GM23338 (cell line): ENCODE results near the gene PPP4C. TPM values are rescaled to one million over a fixed set of nuclear protein-coding genes. Genes with fewer than 3 reads are reported as not detected.
A peak's percentile ranks its signal among the peaks of the same experiment; 100 is the strongest.

Source experiments
- ATAC-seq: fragments of 200-7000 bp; cut with Tn5 transposase; 3 replicates; pipeline ENCODE4 v1.9.1; 2020
- DNase-seq: peaks from one replicate; pipeline ENCODE4 v3.0.0-alpha.2; 2015; ENCODE audit warnings: low spot score
- H2AFZ ChIP-seq: fragments of 200-600 bp; sonication (generic); 2 replicates; pipeline ENCODE4 v1.8.0; 2016; ENCODE audit warnings: antibody characterized with exemption, mild to moderate bottlenecking, moderate library complexity
- H3F3A ChIP-seq: fragments of 200-600 bp; sonication (generic); replicated peaks from 2 replicates; pipeline ENCODE4 v1.8.0; 2017; ENCODE audit warnings: antibody characterized with exemption, mixed run types, low read depth
- H3K27ac ChIP-seq: fragments of 200-600 bp; sonication (generic); 2 replicates; pipeline ENCODE4 v1.6.1; 2016; ENCODE audit warnings: low read depth
- H3K27me3 ChIP-seq: fragments of 200-600 bp; sonication (generic); 2 replicates; pipeline ENCODE4 v1.8.0; 2016; ENCODE audit warnings: mild to moderate bottlenecking, mixed run types, moderate library complexity; ENCODE audit not compliant: insufficient read depth
- H3K36me3 ChIP-seq: fragments of 200-600 bp; sonication (generic); 2 replicates; pipeline ENCODE4 v1.8.0; 2016; ENCODE audit warnings: mild to moderate bottlenecking; ENCODE audit not compliant: insufficient read depth
- H3K4me1 ChIP-seq: fragments of 200-600 bp; sonication (generic); 2 replicates; pipeline ENCODE4 v1.8.0; 2016; ENCODE audit warnings: mild to moderate bottlenecking, moderate library complexity; ENCODE audit not compliant: insufficient read depth
- H3K4me2 ChIP-seq: fragments of 200-600 bp; sonication (generic); 2 replicates; pipeline ENCODE4 v1.7.1; 2017; ENCODE audit warnings: mixed run types
- H3K4me3 ChIP-seq: fragments of 200-600 bp; sonication (generic); 2 replicates; pipeline ENCODE4 v1.6.1; 2016; ENCODE audit warnings: mixed run types
- H3K79me2 ChIP-seq: fragments of 200-600 bp; sonication (generic); replicated peaks from 2 replicates; pipeline ENCODE4 v1.8.0; 2017; ENCODE audit warnings: mild to moderate bottlenecking; ENCODE audit not compliant: insufficient read depth
- H3K9me2 ChIP-seq: fragments of 200-600 bp; sonication (generic); 2 replicates; pipeline ENCODE4 v1.8.0; 2017; ENCODE audit not compliant: insufficient read depth
- H4K20me1 ChIP-seq: fragments of 200-600 bp; sonication (generic); replicated peaks from 2 replicates; pipeline ENCODE4 v1.8.0; 2017; ENCODE audit warnings: mild to moderate bottlenecking; ENCODE audit not compliant: insufficient read depth
- H3K27ac Mint-ChIP-seq: 2 replicates; pipeline ENCODE4 v1.8.0; 2020; ENCODE audit warnings: inconsistent platforms, mild to moderate bottlenecking, moderate library complexity, mixed read lengths
- H3K27me3 Mint-ChIP-seq: 3 replicates; pipeline ENCODE4 v1.8.0; 2022; ENCODE audit warnings: low read depth, mild to moderate bottlenecking, moderate library complexity, mixed read lengths, inconsistent platforms; ENCODE audit not compliant: insufficient read depth, poor library complexity
- H3K36me3 Mint-ChIP-seq: 3 replicates; pipeline ENCODE4 v1.8.0; 2021; ENCODE audit warnings: low read depth, mild to moderate bottlenecking, inconsistent platforms, moderate library complexity, mixed read lengths
- H3K4me1 Mint-ChIP-seq: 3 replicates; pipeline ENCODE4 v1.8.0; 2020; ENCODE audit warnings: mild to moderate bottlenecking, inconsistent platforms, mixed read lengths
- H3K4me3 Mint-ChIP-seq: 3 replicates; pipeline ENCODE4 v1.8.0; 2021; ENCODE audit warnings: moderate library complexity, mild to moderate bottlenecking, inconsistent platforms, mixed read lengths
- H3K9me3 Mint-ChIP-seq: 3 replicates; pipeline ENCODE4 v1.8.0; 2020; ENCODE audit warnings: moderate library complexity, mild to moderate bottlenecking, inconsistent platforms, mixed read lengths
- CREB1 ChIP-seq: fragments of 250-450 bp; sonication (Bioruptor Pico); IDR thresholded peaks from 2 replicates; pipeline ENCODE4 v1.5.0; 2020; ENCODE audit warnings: low read depth, mild to moderate bottlenecking, moderate library complexity
- EZH2 ChIP-seq: fragments of 200-600 bp; sonication (generic); IDR thresholded peaks from one replicate; pipeline ENCODE4 v1.8.0; 2017; ENCODE audit warnings: antibody characterized with exemption, mild to moderate bottlenecking, low read depth; ENCODE audit not compliant: unreplicated experiment
- EZH2phosphoT487 ChIP-seq: fragments of 200-600 bp; sonication (generic); IDR thresholded peaks from one replicate; pipeline ENCODE4 v1.8.1; 2018; ENCODE audit warnings: antibody characterized with exemption; ENCODE audit not compliant: unreplicated experiment
- JUNB ChIP-seq: IDR thresholded peaks from one replicate; pipeline ENCODE4 v1.6.1; 2016; ENCODE audit warnings: antibody characterized with exemption; ENCODE audit not compliant: unreplicated experiment
- NANOG ChIP-seq: IDR thresholded peaks from 2 replicates; pipeline ENCODE4 v1.6.1; 2016; ENCODE audit warnings: antibody characterized with exemption, borderline replicate concordance
- POLR2AphosphoS5 ChIP-seq: IDR thresholded peaks from 2 replicates; pipeline ENCODE4 v1.6.1; 2016; ENCODE audit warnings: antibody characterized with exemption, low read depth
- STAT1 ChIP-seq: IDR thresholded peaks from one replicate; pipeline ENCODE4 v1.6.1; 2016; ENCODE audit warnings: antibody characterized with exemption; ENCODE audit not compliant: unreplicated experiment
- ZNF114 ChIP-seq: fragments of 250-450 bp; sonication (Bioruptor Pico); IDR thresholded peaks from 2 replicates; pipeline ENCODE4 v1.5.0; 2020; ENCODE audit warnings: mild to moderate bottlenecking, moderate library complexity
- ZNF331 ChIP-seq: fragments of 250-450 bp; sonication (Bioruptor Pico); IDR thresholded peaks from 2 replicates; pipeline ENCODE4 v1.5.0; 2020; ENCODE audit warnings: low read depth, mild to moderate bottlenecking, moderate library complexity
- polyA plus RNA-seq: library from polyadenylated mRNA; unstranded; fragments of >200 nt; fragmentation: Nextera tagmentation; extraction: Ambion mirVana; gene quantifications from 2 replicates; pipeline ENCODE4 v1.2.1, GENCODE V29; 2016
- total RNA-seq: library from RNA; depleted of rRNA; stranded (reverse); fragments of >200 nt; shearing (Covaris generic); gene quantifications from 2 replicates; pipeline ENCODE4 v1.2.3, GENCODE V29; 2014
- TF ChIP-seq, protein P1 (sequence below), 2 experiments: fragments of 200-600 bp in 1 of 2; sonication (generic) in 1 of 2; conservative IDR thresholded peaks; 2 replicates each; pipeline versions ENCODE4 v1.5.1 to v1.6.1; 2016 to 2017; ENCODE audit warnings: antibody characterized with exemption in 2 of 2, low read depth in 2 of 2, mild to moderate bottlenecking in 2 of 2, moderate library complexity in 1 of 2
- TF ChIP-seq, protein P2 (sequence below): IDR thresholded peaks from 2 replicates; pipeline ENCODE4 v1.6.1; 2016; ENCODE audit warnings: antibody characterized with exemption
- TF ChIP-seq, protein P3 (sequence below): IDR thresholded peaks from one replicate; pipeline ENCODE4 v1.6.1; 2018; ENCODE audit warnings: antibody characterized with exemption; ENCODE audit not compliant: unreplicated experiment
- TF ChIP-seq, protein P4 (sequence below): fragments of 250-450 bp; sonication (Bioruptor Pico); IDR thresholded peaks from 2 replicates; pipeline ENCODE4 v1.5.0; 2020; ENCODE audit warnings: mild to moderate bottlenecking, moderate library complexity

PPP4C gene
- total and polyA plus RNA-seq, 2 experiments from 2014 or later: 120 to 170 TPM

DNA sequence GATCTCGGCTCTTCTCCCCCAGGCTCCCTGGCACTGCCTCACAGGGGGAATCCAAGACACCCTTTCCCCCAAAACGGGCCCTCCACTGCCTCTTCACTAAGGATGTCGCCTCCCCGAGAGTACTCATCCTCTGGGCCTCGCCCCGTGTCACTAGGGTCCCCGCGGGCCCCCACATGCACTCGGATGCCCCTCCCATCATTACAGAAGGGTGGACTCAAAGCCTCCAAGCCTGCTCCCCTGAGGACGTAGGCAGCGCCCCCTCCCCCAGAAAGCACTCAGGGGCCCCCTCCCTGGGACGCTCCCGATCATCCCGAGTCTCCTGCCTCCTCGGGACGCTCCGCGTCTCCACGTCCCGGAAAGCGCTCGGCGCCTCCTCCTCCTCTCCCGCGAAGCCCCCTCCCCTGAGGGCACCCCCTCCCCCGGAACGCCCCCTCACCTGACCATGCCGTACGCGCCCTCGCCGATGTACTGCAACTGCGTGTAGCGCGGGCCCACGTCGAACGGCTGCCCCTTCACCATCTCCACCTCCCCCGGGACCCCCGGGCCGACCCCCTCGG, 46.9 kb downstream of the PPP4C start:
- H3K4me3 Mint-ChIP-seq: peak overlapping the region; percentile 82
- no peak overlapping the region for H3K27ac Mint-ChIP-seq
- Histone ChIP-seq H3K79me2 (no peaks in the 10 kb centered on the region), H3K4me3 (peak overlapping the region; percentile 78), H3K27ac (no peak overlapping the region), H3K4me1 (peaks cover 3% of the 10 kb centered on the region; the same call in 1 of the 2 replicates), H3K9me2 (no peaks in the 10 kb centered on the region), H3K36me3 (no peaks in the 10 kb centered on the region), H3F3A (no peaks in the 10 kb centered on the region), H2AFZ (peak overlapping the region; percentile 96), H3K4me2 (peak overlapping the region; percentile 94), H3K27me3 (no peaks in the 10 kb centered on the region), H4K20me1 (no peaks in the 10 kb centered on the region)
- TF ChIP-seq NANOG (no peak), POLR2AphosphoS5 (no peak; the same call in 1 of the 2 replicates), CREB1 (CRISPR knock-in tag) (no peak), ZNF114 (CRISPR knock-in tag) (no peak), EZH2 (no peak), STAT1 (no peak), EZH2phosphoT487 (no peak), ZNF331 (CRISPR knock-in tag) (no peak), JUNB (no peak)
- TF ChIP-seq, protein P1, sequence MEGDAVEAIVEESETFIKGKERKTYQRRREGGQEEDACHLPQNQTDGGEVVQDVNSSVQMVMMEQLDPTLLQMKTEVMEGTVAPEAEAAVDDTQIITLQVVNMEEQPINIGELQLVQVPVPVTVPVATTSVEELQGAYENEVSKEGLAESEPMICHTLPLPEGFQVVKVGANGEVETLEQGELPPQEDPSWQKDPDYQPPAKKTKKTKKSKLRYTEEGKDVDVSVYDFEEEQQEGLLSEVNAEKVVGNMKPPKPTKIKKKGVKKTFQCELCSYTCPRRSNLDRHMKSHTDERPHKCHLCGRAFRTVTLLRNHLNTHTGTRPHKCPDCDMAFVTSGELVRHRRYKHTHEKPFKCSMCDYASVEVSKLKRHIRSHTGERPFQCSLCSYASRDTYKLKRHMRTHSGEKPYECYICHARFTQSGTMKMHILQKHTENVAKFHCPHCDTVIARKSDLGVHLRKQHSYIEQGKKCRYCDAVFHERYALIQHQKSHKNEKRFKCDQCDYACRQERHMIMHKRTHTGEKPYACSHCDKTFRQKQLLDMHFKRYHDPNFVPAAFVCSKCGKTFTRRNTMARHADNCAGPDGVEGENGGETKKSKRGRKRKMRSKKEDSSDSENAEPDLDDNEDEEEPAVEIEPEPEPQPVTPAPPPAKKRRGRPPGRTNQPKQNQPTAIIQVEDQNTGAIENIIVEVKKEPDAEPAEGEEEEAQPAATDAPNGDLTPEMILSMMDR (conservative IDR thresholded peaks at IDR 0.05; ENCODE audit: low read depth in 2 of 2): no peak
- TF ChIP-seq, protein P2, sequence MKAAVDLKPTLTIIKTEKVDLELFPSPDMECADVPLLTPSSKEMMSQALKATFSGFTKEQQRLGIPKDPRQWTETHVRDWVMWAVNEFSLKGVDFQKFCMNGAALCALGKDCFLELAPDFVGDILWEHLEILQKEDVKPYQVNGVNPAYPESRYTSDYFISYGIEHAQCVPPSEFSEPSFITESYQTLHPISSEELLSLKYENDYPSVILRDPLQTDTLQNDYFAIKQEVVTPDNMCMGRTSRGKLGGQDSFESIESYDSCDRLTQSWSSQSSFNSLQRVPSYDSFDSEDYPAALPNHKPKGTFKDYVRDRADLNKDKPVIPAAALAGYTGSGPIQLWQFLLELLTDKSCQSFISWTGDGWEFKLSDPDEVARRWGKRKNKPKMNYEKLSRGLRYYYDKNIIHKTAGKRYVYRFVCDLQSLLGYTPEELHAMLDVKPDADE: no peak
- TF ChIP-seq, protein P3, sequence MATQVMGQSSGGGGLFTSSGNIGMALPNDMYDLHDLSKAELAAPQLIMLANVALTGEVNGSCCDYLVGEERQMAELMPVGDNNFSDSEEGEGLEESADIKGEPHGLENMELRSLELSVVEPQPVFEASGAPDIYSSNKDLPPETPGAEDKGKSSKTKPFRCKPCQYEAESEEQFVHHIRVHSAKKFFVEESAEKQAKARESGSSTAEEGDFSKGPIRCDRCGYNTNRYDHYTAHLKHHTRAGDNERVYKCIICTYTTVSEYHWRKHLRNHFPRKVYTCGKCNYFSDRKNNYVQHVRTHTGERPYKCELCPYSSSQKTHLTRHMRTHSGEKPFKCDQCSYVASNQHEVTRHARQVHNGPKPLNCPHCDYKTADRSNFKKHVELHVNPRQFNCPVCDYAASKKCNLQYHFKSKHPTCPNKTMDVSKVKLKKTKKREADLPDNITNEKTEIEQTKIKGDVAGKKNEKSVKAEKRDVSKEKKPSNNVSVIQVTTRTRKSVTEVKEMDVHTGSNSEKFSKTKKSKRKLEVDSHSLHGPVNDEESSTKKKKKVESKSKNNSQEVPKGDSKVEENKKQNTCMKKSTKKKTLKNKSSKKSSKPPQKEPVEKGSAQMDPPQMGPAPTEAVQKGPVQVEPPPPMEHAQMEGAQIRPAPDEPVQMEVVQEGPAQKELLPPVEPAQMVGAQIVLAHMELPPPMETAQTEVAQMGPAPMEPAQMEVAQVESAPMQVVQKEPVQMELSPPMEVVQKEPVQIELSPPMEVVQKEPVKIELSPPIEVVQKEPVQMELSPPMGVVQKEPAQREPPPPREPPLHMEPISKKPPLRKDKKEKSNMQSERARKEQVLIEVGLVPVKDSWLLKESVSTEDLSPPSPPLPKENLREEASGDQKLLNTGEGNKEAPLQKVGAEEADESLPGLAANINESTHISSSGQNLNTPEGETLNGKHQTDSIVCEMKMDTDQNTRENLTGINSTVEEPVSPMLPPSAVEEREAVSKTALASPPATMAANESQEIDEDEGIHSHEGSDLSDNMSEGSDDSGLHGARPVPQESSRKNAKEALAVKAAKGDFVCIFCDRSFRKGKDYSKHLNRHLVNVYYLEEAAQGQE: no peak
- TF ChIP-seq, protein P4, sequence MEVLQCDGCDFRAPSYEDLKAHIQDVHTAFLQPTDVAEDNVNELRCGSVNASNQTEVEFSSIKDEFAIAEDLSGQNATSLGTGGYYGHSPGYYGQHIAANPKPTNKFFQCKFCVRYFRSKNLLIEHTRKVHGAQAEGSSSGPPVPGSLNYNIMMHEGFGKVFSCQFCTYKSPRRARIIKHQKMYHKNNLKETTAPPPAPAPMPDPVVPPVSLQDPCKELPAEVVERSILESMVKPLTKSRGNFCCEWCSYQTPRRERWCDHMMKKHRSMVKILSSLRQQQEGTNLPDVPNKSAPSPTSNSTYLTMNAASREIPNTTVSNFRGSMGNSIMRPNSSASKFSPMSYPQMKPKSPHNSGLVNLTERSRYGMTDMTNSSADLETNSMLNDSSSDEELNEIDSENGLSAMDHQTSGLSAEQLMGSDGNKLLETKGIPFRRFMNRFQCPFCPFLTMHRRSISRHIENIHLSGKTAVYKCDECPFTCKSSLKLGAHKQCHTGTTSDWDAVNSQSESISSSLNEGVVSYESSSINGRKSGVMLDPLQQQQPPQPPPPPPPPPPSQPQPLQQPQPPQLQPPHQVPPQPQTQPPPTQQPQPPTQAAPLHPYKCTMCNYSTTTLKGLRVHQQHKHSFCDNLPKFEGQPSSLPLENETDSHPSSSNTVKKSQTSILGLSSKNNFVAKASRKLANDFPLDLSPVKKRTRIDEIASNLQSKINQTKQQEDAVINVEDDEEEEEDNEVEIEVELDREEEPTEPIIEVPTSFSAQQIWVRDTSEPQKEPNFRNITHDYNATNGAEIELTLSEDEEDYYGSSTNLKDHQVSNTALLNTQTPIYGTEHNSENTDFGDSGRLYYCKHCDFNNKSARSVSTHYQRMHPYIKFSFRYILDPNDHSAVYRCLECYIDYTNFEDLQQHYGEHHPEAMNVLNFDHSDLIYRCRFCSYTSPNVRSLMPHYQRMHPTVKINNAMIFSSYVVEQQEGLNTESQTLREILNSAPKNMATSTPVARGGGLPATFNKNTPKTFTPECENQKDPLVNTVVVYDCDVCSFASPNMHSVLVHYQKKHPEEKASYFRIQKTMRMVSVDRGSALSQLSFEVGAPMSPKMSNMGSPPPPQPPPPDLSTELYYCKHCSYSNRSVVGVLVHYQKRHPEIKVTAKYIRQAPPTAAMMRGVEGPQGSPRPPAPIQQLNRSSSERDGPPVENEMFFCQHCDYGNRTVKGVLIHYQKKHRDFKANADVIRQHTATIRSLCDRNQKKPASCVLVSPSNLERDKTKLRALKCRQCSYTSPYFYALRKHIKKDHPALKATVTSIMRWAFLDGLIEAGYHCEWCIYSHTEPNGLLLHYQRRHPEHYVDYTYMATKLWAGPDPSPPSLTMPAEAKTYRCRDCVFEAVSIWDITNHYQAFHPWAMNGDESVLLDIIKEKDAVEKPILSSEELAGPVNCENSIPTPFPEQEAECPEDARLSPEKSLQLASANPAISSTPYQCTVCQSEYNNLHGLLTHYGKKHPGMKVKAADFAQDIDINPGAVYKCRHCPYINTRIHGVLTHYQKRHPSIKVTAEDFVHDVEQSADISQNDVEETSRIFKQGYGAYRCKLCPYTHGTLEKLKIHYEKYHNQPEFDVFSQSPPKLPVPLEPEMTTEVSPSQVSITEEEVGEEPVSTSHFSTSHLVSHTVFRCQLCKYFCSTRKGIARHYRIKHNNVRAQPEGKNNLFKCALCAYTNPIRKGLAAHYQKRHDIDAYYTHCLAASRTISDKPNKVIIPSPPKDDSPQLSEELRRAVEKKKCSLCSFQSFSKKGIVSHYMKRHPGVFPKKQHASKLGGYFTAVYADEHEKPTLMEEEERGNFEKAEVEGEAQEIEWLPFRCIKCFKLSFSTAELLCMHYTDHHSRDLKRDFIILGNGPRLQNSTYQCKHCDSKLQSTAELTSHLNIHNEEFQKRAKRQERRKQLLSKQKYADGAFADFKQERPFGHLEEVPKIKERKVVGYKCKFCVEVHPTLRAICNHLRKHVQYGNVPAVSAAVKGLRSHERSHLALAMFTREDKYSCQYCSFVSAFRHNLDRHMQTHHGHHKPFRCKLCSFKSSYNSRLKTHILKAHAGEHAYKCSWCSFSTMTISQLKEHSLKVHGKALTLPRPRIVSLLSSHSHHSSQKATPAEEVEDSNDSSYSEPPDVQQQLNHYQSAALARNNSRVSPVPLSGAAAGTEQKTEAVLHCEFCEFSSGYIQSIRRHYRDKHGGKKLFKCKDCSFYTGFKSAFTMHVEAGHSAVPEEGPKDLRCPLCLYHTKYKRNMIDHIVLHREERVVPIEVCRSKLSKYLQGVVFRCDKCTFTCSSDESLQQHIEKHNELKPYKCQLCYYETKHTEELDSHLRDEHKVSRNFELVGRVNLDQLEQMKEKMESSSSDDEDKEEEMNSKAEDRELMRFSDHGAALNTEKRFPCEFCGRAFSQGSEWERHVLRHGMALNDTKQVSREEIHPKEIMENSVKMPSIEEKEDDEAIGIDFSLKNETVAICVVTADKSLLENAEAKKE (CRISPR knock-in tag): no peak
- no peaks in the 10 kb centered on the region for H3K9me3 Mint-ChIP-seq
- peak; percentile 67 for DNase-seq
- peaks cover 12% of the 10 kb centered on the region for H3K27me3 Mint-ChIP-seq
- no peaks in the 10 kb centered on the region for H3K36me3 Mint-ChIP-seq
- ATAC-seq: peak; percentile 74
- H3K4me1 Mint-ChIP-seq: peaks cover 4% of the 10 kb centered on the region; the same call in 2 of the 3 replicates
